Epithelial cell of proximal tubule (primary cell): ENCODE data around the gene NSMF. TPM values are rescaled to one million over a fixed set of nuclear protein-coding genes. Genes with fewer than 3 reads are reported as not detected.
"Not testable (repeated sequence)": the region's sequence is repeated elsewhere in the genome, so short reads cannot be mapped to it uniquely, and the experiment has no call there.

Experiments
- DNase-seq: peaks from one replicate; pipeline ENCODE4 v3.0.0-alpha.2; 2011; ENCODE audit warnings: low read depth
- H3K4me3 ChIP-seq: 2 replicates; pipeline ENCODE4 v1.5.1; 2011; ENCODE audit warnings: low read depth, mild to moderate bottlenecking, low read length
- total RNA-seq: library from RNA; depleted of rRNA; stranded (reverse); fragments of >200 nt; gene quantifications from 2 replicates; pipeline ENCODE4 v1.2.3, GENCODE V29; 2015
- TF ChIP-seq, protein P1 (sequence below): conservative IDR thresholded peaks from 2 replicates; pipeline ENCODE4 v1.5.1; 2012; ENCODE audit warnings: low read depth, mild to moderate bottlenecking, low read length

NSMF gene
- total RNA-seq, 1 donor from 2014 or later: 62.7 TPM

DNA sequence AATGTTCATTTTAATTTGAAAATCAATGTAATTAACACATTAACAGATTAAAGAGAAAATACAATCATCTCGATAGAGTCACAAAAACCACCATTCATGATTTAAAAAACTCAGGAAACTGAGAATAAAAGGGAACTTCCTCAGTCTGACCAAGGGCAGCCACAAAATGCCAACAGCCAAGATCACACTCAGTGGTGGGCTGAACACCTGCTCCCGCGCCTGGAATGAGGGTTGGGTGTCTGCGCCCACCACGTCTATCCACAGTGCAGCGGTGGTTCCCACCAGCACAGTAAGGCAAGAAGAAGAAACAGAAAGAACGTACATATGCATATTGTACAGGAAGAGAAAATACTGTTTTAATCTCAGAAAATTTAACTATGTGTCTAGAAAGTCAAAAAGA is 11.7 kb upstream of the NSMF start:
- no peak for DNase-seq
- H3K4me3 ChIP-seq: no peak overlapping the region
- TF ChIP-seq, protein P1, sequence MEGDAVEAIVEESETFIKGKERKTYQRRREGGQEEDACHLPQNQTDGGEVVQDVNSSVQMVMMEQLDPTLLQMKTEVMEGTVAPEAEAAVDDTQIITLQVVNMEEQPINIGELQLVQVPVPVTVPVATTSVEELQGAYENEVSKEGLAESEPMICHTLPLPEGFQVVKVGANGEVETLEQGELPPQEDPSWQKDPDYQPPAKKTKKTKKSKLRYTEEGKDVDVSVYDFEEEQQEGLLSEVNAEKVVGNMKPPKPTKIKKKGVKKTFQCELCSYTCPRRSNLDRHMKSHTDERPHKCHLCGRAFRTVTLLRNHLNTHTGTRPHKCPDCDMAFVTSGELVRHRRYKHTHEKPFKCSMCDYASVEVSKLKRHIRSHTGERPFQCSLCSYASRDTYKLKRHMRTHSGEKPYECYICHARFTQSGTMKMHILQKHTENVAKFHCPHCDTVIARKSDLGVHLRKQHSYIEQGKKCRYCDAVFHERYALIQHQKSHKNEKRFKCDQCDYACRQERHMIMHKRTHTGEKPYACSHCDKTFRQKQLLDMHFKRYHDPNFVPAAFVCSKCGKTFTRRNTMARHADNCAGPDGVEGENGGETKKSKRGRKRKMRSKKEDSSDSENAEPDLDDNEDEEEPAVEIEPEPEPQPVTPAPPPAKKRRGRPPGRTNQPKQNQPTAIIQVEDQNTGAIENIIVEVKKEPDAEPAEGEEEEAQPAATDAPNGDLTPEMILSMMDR: no peak

DNA sequence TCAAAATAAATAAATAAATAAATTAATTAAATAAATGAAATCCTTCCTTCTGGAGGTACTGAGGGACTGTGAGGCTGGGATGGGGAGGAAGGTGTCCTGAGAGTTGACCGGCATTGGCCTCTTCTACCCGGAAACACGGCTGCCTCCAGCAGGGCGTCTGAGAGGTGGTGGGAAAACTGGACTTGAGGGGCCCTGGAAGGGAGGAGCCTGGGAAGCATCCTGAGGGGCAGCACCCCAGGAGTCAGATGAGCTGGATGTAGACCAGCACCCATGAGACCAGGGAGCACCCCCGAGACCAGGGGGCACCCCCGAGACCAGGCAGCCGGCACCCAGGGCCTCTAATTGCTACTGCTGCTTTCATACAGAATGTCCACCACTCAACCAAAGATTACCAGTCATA is 8.8 kb upstream of the NSMF start:
- no peak overlapping the region for H3K4me3 ChIP-seq
- TF ChIP-seq, protein P1: no peak

DNA sequence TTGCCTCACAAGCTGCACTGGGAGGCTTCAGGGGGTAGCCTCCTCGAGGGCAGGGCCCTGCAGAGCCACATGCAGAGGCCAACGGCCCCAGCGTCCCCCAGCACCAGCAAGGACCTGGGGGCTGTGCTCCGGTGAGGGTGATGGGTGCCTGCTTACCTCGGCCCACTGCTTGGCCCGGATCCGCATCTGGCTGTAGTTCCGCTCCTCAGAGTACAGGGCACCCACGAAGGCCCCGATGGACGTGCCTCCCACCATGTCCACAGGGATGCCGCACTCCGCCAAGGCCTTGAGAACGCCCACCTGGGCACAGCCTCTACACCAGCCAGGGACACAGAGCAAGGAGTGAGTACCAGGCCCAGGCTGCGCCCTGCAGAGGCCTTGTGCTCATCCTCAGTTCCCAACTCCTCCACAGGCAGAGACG is 8.0 kb upstream of the NSMF start:
- TF ChIP-seq, protein P1: no peak

More for the DNA sequence above, 8.8 kb upstream of the NSMF start:
- no peak for DNase-seq

DNA sequence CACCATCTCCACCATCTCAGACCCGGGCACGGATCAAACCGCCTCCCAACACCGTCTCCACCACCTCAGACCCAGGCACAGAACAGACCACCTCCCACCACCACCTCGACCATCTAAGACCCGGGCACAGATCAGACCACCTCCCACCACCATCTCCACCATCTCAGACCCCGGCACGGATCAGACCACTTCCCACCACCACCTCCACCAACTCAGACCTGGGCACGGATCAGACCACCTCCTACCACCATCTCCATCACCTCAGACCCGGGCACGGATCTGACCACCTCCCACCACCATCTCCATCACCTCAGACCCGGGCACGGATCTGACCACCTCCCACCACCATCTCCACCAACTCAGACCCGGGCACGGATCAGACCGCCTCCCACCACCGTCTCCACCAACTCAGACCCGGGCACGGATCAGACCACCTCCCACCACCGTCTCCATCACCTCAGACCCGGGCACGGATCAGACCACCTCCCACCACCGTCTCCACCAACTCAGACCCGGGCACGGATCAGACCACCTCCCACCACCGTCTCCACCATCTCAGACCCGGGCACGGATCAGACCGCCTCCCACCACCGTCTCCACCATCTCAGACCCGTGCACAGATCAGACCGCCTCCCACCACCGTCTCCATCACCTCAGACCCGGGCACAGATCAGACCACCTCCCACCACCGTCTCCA is 7.4 kb upstream of the NSMF start:
- H3K4me3 ChIP-seq, DNase-seq: not testable (repeated sequence)

More for the DNA sequence above, 8.0 kb upstream of the NSMF start:
- no peak for DNase-seq
- no peak overlapping the region for H3K4me3 ChIP-seq

DNA sequence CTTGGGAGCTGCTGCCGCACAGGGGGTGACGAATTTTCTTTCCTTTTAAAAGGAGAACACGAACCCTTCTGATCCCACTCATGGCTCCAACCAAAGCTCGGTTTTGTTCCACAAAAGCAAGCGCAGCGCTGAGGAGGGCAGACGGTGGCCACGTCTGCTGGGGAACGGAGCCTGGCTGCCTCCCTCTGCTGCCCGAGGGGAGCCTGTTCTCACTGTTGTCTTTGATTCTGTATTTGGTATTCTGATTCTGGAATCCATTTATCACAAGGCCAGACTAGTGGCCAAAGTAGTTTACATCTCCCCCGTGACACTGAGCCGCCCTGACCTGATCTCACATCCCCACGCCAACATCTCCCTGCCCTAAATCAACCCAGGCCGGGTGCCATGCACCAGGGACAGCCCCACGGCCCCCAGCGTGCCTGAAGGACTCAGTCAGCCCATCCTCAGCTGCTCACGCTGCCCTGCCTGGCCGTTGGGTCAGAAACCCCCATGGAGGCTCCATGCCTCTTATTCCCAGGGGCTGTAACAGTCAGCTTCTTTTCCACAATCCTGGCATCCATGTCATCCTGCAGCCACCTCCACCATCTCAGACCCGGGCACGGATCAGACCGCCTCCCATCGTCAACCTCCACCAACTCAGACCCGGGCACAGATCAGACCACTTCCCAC is 6.7 kb upstream of the NSMF start:
- no peak for DNase-seq
- TF ChIP-seq, protein P1: no peak
- H3K4me3 ChIP-seq: no peak overlapping the region

DNA sequence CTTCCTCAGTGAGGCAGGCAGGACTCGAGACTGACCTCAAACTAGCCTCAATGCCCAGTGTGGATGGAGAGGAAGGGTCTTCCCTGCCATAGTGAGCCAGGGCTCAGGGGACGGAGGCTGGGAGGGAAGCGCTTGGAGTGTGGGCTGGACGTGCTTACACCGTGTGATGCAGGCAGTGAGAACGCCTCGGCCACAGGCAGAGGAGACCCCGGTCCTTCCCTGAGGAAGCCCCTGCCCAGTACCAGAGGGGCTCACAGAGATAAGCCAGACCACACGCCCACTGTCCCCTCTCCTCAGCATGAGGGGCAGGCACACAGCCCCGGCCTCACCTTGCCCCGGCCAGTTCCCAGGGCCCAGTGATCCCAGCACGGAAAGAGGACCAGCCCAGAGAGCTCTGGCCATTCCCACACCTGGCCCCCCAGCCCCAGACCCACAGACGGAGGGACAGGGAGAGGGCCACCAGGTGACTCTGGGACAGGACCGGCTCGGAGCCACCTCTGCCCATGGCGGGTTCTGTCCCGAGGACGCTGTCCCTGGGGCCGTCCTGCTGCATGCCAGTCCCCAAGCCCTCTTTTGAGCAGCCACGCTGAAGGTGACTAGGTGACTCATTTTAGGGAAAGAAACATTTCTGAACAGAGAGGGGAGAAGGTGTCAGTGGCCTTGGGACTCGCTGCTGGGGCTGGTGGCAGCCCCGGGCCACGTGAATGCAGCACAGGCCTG is 6.0 kb upstream of the NSMF start:
- H3K4me3 ChIP-seq: no peak overlapping the region
- DNase-seq: no peak
- TF ChIP-seq, protein P1: no peak

DNA sequence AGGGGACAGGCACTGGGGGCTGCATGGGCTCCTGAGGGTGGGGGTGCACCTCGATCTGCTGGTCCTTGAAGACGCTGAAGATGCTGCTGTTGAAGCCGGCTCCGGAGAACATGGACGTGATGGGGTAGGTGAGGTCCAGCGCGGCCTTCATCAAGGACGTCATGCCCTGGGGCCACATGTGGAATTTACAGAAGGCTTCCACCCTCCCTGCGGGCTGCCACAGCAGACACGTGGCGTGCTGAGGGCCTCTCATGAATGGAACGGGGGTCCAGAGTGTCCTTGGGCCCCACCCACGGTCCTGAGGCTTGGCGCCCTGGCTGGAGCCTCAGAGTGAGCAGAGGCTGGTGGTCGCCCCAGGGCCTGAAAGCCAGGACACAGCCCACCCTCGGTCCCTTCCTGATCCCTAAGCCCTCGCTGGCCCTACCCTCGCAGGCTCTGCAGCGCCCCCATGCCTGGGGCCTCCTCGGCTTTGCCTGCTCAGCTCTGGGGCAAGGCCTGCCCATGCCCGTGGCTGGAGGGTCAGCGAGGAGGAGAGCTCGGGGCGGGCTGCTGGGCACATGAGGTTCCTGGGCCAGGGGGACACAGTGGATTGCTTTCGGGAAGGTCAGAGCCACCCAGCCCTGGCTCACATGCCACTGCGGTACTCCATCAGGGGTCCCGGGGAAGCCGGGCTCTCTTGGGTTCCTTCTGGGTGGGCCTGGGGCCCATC is 5.3 kb upstream of the NSMF start:
- no peak for DNase-seq
- TF ChIP-seq, protein P1: no peak

More for the DNA sequence above, 5.3 kb upstream of the NSMF start:
- H3K4me3 ChIP-seq: no peak overlapping the region
